Keratinocyte (primary cell): ENCODE measurements around the gene POLA1.

Experiments
- EZH2 ChIP-seq: IDR thresholded peaks from one replicate; pipeline ENCODE4 v1.6.1; 2012; ENCODE audit warnings: inconsistent platforms, mild to moderate bottlenecking, low read length, moderate library complexity
- TF ChIP-seq, protein P1 (sequence below), 3 experiments: IDR thresholded peaks in 1 of 3; conservative IDR thresholded peaks in 1 of 3; optimal IDR thresholded peaks in 1 of 3; 2 replicates in 2 of 3; 3 replicates in 1 of 3; pipeline versions ENCODE3 to v1.5.1; 2011; ENCODE audit warnings: low read length in 3 of 3, mild to moderate bottlenecking in 3 of 3, moderate library complexity in 2 of 3, control low read depth in 1 of 3, inconsistent platforms in 1 of 3; ENCODE audit not compliant: insufficient read depth in 2 of 3; ENCODE audit errors: extremely low read depth in 1 of 3

DNA sequence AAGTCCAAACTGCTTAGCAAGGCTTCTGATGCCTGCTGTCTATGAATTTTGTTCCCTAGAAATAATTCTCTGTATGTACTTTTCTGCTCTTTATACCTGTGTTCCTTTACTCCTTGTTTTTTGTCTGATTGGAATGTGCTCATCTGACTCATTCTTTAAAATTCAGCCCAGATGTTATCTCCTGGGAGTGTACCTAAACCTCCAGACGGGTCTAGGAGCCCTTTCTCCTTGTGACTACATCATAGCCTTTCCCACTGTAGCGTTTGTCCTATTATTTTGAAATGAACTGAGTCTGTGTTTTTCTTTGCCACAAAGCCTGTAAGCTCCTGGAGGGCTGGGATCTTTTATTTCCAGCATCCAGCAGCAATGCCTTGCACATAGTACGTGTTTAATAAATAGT, 26.3 kb downstream of the POLA1 start:
- TF ChIP-seq, protein P1, sequence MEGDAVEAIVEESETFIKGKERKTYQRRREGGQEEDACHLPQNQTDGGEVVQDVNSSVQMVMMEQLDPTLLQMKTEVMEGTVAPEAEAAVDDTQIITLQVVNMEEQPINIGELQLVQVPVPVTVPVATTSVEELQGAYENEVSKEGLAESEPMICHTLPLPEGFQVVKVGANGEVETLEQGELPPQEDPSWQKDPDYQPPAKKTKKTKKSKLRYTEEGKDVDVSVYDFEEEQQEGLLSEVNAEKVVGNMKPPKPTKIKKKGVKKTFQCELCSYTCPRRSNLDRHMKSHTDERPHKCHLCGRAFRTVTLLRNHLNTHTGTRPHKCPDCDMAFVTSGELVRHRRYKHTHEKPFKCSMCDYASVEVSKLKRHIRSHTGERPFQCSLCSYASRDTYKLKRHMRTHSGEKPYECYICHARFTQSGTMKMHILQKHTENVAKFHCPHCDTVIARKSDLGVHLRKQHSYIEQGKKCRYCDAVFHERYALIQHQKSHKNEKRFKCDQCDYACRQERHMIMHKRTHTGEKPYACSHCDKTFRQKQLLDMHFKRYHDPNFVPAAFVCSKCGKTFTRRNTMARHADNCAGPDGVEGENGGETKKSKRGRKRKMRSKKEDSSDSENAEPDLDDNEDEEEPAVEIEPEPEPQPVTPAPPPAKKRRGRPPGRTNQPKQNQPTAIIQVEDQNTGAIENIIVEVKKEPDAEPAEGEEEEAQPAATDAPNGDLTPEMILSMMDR (optimal IDR thresholded peaks at IDR 0.05 in 1 of 3, IDR thresholded peaks at IDR 0.05 in 1 of 3, conservative IDR thresholded peaks at IDR 0.05 in 1 of 3; ENCODE audit: extremely low read depth in 1 of 3, insufficient read depth in 2 of 3, low read length in 3 of 3) = no peak
- no peak for TF ChIP-seq EZH2
